ENCODE data around the gene ANKK1.

GRCh38 chr11:113356203-113356602, 31.4 kb upstream of the ANKK1 start:
- TF ChIP-seq CTCF (IDR thresholded peaks at IDR 0.05 in 4 of 5, conservative IDR thresholded peaks at IDR 0.05 in 1 of 5) (no peak), POLR2A (IDR thresholded peaks at IDR 0.05) (no peak)

Data from gastrocnemius medialis (tissue), 4 donors.